ENCODE measurements around the gene CYP4F12. TPM values are rescaled to one million over a fixed set of nuclear protein-coding genes. Genes with fewer than 3 reads are reported as not detected.

Gene CYP4F12
- total and polyA plus RNA-seq, 2 donors (not counting 1 experiment from before 2014, with no cell fraction given): not detected

GRCh38 chr19:15733895-15734294, 61.0 kb downstream of the CYP4F12 start:
- Mint-ChIP-seq H3K4me1 (no peaks in the 10 kb centered on the region), H3K9me3 (ENCODE audit: insufficient read depth) (no peaks in the 10 kb centered on the region), H3K27ac (no peak overlapping the region), H3K4me3 (no peak overlapping the region), H3K27me3 (peaks cover 47% of the 10 kb centered on the region)
- TF ChIP-seq EZH2 (IDR thresholded peaks at IDR 0.05; ENCODE audit: borderline replicate concordance, insufficient read depth, low read depth, low read length, poor library complexity, severe bottlenecking): no peak
- no peak for TF ChIP-seq CTCF (IDR thresholded peaks at IDR 0.05)
- intact Hi-C loops (cut with micrococcal nuclease): no loop called here
- Histone ChIP-seq H3K4me1 (ENCODE audit: control insufficient read depth in 2 of 2, insufficient read depth in 2 of 2, low read length in 2 of 2) (no peaks in the 10 kb centered on the region), H3K4me3 (ENCODE audit: control extremely low read depth in 1 of 5, extremely low read depth in 1 of 5, insufficient read depth in 1 of 5, low read depth in 2 of 5, low read length in 4 of 5) (no peak overlapping the region), H3K79me2 (ENCODE audit: control insufficient read depth, insufficient read depth, low read length) (no peaks in the 10 kb centered on the region), H3K36me3 (replicated peaks in 1 of 2; ENCODE audit: control extremely low read depth in 1 of 2, control insufficient read depth in 1 of 2, extremely low read depth in 1 of 2, insufficient read depth in 2 of 2, low read length in 1 of 2) (no peaks in the 10 kb centered on the region), H3K27me3 (replicated peaks in 1 of 4; ENCODE audit: control extremely low read depth in 1 of 4, control insufficient read depth in 3 of 4, insufficient read depth in 4 of 4, low read length in 3 of 4) (peaks cover 0 to 17% (median 2%) of the 10 kb centered on the region in 4 experiments), H3K9me3 (ENCODE audit: control extremely low read depth in 1 of 3, control insufficient read depth in 2 of 3, insufficient read depth in 1 of 3, low read length in 2 of 3) (peaks cover 0 to 3% (median 0%) of the 10 kb centered on the region in 3 donors), H4K20me1 (ENCODE audit: control insufficient read depth, insufficient read depth, low read length, poor library complexity, severe bottlenecking) (no peaks in the 10 kb centered on the region), H3K9ac (ENCODE audit: low read length) (no peak overlapping the region), H3K4me2 (replicated peaks; ENCODE audit: low read depth, low read length, poor library complexity, severe bottlenecking) (no peak overlapping the region), H2AFZ (ENCODE audit: insufficient read depth, low read depth, low read length, poor library complexity, severe bottlenecking) (no peak overlapping the region), H3K27ac (ENCODE audit: low read length in 2 of 2) (no peak overlapping the region)
- WGBS (ENCODE audit: insufficient coverage): 60% methylated on average over 2 of the region's 6 CpGs
- ChIA-PET POLR2A (no interaction called here), CTCF (no interaction called here)
- DNase-seq: no peak
- no peak for ATAC-seq (ENCODE audit: low read depth)

- no peak within 1 kb of the TSS for H3K27ac ChIP-seq (ENCODE audit: low read length in 2 of 2)
- H4K20me1 ChIP-seq (ENCODE audit: control insufficient read depth, insufficient read depth, low read length, poor library complexity, severe bottlenecking): no peaks in the 10 kb centered on the region
- Mint-ChIP-seq H3K4me1 (no peaks in the 10 kb centered on the region), H3K9me3 (ENCODE audit: insufficient read depth) (peaks cover 9% of the 10 kb centered on the region), H3K27ac (no peak within 1 kb of the TSS), H3K27me3 (peaks cover 41% of the 10 kb centered on the region), H3K4me3 (no peak within 1 kb of the TSS)
- H3K4me2 ChIP-seq (replicated peaks; ENCODE audit: low read depth, low read length, poor library complexity, severe bottlenecking): no peak within 1 kb of the TSS
- H3K4me1 ChIP-seq (ENCODE audit: control insufficient read depth in 2 of 2, insufficient read depth in 2 of 2, low read length in 2 of 2): no peaks in the 10 kb centered on the region
- H3K4me3 ChIP-seq (ENCODE audit: control extremely low read depth in 1 of 5, extremely low read depth in 1 of 5, insufficient read depth in 1 of 5, low read depth in 2 of 5, low read length in 4 of 5): no peak within 1 kb of the TSS
- ATAC-seq (ENCODE audit: low read depth): no peak
- no peaks in the 10 kb centered on the region for H3K79me2 ChIP-seq (ENCODE audit: control insufficient read depth, insufficient read depth, low read length)
- 60% methylated on average over 1 of the region's 4 CpGs for WGBS (ENCODE audit: insufficient coverage)
- no peak within 1 kb of the TSS for H3K9ac ChIP-seq (ENCODE audit: low read length)
- POLR2A ChIA-PET: no interaction called here
- no peaks in the 10 kb centered on the region for H3K36me3 ChIP-seq (replicated peaks in 1 of 2; ENCODE audit: control extremely low read depth in 1 of 2, control insufficient read depth in 1 of 2, extremely low read depth in 1 of 2, insufficient read depth in 2 of 2, low read length in 1 of 2)
- peaks cover 0 to 11% (median 2%) of the 10 kb centered on the region in 4 experiments for H3K27me3 ChIP-seq (replicated peaks in 1 of 4; ENCODE audit: control extremely low read depth in 1 of 4, control insufficient read depth in 3 of 4, insufficient read depth in 4 of 4, low read length in 3 of 4)
- DNase-seq: no peak
- no peak within 1 kb of the TSS for H2AFZ ChIP-seq (ENCODE audit: insufficient read depth, low read depth, low read length, poor library complexity, severe bottlenecking)
- peaks cover 3 to 18% (median 9%) of the 10 kb centered on the region in 3 donors for H3K9me3 ChIP-seq (ENCODE audit: control extremely low read depth in 1 of 3, control insufficient read depth in 2 of 3, insufficient read depth in 1 of 3, low read length in 2 of 3)
- intact Hi-C loops (cut with micrococcal nuclease): no loop called here
- TF ChIP-seq CTCF (IDR thresholded peaks at IDR 0.05): no peak
- no peak for TF ChIP-seq EZH2 (IDR thresholded peaks at IDR 0.05; ENCODE audit: borderline replicate concordance, insufficient read depth, low read depth, low read length, poor library complexity, severe bottlenecking)
- CTCF ChIA-PET: no interaction called here
Observed at GRCh38 chr19:15737722-15738121, 64.8 kb downstream of the CYP4F12 start, which contains the start of gene OR10H3. OR10H3 (plus strand) TSS chr19:15737985; CDS start chr19:15741393, 3,408 bp downstream.
